ENCODE data around the gene TRPV6.

TRPV6 gene

DNA sequence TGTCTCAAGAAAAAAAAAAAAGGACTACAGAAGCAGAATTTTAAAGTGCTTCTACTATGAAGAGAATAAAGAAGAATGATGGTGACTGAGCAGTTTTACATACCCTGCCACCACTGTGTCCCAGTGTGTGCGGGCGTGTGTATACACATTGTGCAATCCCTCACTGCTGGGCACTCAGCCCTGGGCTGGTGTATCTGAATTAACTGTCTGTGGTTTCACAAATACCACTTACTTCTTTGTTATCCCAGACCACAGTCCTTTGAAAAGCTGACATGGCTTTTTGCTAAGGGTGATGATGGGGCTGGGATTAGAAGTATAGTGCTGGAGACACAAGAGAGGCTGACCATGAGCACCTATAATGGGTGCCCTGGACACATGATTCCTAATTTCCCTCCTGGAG, 21.1 kb upstream of the TRPV6 start:
- no peak for DNase-seq

DNA sequence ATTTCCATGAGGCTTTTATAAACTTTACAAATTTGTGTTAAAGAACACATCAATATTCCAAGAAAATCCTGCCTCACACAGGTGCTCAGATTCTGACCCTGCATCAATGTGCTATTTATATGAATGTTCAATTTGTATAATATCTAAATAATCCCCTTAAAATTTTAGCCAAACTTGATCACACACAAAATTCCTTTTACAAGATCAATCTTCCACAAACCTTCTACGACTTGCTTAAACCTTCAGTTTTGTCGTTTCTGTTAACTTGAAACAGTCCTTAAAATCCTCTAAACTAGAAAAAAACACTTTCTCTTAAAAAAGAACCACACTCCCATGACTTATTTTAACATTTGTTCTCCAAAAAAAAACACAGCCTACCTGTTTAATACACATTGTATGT, 20.2 kb upstream of the TRPV6 start:
- no peak for DNase-seq

DNA sequence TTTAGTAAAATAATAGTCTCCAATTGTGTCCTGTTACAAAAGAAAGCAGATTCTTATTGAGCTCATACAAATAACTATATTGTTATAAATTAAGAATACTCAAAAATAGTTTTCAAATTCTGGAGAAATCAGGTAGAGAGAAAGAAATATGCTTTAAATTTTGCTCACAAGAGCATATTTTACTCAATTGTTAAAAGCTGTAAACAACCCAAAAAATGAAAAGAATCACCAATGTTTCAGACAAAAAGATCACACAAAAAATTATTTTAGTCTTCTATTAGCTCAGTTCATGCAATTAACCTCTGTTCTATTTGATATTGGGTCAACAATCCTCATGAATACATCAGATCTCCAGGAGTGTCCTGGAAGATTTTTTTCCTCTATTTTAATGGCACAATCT, 18.6 kb upstream of the TRPV6 start:
- no peak for DNase-seq

DNA sequence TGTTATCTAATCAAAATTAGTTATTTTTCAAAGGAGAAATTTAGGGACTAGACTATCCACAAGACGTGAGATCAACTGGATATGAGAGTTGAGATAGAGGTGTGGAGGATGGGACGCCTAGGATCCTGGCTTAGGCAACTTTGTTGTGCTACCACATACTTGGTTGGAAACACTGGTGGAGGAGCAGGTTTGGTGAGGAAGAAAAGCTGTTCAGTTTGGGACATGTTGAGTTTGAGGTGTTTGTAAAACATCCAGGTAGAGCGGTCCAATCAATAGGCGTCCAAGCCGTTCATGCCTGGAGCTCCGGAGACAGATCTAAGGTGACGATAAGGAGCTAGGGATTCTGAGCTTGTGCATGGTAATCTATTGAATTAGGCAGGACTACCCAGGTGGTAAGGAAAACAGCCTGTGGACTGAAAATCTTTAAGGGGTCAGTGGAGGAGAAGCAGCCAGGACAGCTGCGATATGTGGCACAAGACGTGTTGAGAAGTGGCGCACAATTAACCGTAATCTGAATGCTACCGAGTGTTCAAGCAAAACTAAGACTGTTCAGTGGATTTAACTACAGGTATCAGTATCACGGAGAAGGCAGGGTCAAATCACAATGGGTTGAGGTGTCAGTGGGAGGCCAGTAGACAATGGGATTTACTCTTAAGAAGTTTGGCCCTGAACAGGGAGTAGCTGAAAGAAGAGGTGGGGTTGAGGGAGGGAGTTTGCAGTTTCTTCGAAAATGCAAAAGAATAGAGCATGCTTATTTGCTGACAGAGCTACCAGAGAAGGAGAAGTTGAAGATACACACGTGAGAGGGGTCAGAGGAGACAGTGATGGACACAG, 16.1 kb upstream of the TRPV6 start:
- no peak for DNase-seq

DNA sequence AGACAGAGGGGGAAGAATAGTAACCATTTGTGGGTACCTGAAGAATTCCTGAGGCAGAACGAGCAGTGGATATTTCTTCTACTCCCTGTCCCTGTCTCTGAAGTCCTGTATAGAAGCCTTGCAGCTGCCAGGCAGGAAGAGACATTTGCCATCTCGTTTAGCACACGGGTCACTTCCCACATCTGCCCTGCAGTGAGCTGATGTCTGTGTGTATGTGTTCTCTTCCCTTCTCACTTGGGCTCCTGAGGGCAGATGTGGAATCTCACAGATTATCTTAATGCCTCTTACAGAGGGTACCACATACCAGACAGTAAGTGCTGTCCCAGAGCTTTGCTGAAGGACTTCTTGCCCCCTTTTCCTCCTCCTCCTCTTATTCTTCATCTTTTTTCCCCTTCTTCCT, 14.1 kb upstream of the TRPV6 start:
- DNase-seq: no peak

DNA sequence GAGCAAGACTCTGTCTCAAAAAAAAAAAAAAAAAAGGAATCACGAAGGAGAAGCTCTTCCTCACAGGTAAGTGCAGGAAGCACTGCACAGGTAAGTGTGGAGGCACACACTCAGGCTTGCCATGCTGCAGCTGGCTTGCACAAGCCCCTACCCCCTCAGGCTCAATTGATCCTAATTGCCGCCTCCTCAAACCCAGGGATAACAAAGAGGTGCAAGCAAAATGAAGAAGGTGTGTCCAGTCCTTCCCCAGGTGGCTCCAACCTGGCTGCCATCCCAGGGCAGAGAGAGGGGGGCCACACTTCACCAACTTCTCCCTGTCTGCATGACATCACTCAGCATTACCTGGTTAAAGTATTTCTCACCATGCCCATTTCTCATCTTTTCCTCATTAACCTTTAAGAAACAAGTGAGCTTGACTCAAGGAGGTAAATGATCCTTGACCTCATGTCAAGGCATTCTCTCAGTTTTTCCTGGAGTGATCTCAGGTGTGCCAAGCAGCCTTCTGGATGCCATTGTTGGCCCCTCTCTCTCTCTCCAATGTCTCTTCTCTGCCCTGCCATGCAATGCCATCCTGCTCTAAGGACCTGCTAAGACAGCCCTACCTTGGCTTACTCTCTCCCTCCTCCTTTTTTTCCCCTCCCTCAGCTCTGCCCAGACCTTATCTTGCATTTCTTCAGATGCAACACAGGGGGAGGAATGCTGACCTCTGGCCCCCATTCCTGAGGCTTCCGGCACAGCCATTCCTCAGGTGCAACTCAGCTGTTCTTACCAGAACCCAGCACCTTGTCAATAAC, 13.0 kb upstream of the TRPV6 start:
- DNase-seq: no peak

DNA sequence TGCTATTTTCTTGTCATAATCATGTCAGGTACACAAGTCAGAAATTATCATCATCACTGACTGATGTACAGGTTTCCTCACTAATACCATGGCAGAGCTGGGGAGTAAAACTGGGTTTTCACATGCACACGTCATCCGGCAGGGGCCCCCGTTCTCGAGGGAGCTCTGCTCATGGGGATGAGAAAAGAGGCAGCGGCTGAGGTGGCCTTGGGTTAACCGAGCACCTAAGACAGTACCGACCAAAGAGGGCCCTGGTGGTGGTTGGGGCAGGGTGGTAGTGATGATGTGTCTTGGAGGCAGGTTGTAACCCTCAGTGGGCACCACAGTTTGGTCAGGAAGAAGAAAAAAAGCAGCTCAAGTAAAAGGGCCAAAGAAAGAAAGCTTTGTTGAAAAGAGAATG, 12.1 kb upstream of the TRPV6 start:
- no peak for DNase-seq

DNA sequence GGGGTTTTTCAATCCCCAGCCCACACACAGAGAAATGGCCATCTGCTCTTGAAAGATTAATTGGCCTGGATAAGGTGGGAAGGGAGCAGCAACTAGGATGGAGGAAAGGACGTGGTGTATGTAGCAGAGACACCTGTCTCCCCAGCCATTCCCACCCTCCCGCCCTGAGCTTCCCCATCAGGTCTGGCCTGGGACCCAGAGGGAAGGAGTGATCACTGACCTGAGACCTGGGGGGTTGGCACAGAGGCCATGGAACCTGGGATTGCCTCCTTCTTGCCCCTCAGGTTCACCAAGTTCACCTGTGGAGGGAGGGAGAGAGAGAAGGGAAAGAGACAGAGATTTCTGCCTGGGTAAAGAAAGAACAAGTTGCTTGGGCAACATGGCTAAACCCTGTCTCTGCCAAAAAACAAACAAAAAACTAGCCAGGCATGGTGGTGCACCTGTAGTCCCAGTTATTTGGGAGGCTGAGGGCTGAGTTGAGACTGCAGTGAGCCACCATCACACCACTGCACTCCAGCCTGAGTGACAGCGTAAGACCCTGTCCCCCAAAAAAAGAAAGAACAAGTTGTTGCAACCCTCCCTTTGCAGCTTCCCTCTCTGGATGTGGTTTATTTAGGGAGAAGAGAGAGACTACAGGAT, 11.3 kb upstream of the TRPV6 start:
- DNase-seq: no peak

DNA sequence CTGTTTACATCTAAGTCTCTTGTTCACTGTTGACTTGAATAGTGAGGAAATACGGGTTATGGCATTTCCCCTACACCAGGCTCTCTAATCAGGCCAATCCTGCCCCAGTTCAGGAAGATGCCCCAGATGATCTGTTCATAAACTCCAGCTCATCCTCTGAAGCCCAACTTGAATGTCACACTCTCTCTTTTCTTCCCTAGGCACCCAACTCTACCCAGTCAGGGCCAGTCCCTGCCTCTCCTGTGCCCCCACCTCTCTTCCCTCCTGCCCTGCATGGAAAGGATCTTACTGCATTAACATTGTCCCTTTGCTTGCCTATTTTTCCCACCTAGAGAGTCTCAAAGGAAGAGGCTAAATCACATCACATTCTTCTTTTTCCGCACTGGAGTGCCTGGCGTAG, 10.6 kb upstream of the TRPV6 start:
- DNase-seq: no peak

DNA sequence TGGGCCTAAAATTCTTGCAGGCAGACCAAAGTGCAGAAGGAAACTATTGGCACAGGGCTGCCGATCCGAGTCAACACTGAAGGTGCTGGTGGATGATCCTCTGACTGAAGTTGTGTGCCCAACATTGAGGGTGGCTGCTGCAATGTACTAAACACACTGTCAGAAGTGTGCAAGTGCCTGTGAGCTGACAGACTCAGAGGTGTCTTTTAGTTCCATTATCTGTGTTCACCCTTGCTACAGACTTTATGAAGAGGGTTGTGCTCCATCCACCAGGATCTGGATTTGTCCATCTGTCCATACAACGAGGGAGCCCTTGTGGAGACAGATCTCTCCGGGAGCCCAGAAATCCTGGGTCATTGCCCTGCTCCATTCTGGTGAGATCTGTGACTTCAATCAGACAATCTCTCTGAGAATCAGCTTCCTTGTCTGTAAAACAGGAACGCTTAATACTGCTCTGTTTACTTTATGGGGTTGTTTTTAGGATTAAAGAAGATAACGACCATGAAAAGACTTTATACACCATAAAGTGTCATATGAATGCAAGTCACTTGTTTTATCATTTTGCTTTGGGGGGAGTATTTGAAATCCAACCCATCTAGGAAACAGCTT, 9.5 kb upstream of the TRPV6 start:
- DNase-seq: no peak

DNA sequence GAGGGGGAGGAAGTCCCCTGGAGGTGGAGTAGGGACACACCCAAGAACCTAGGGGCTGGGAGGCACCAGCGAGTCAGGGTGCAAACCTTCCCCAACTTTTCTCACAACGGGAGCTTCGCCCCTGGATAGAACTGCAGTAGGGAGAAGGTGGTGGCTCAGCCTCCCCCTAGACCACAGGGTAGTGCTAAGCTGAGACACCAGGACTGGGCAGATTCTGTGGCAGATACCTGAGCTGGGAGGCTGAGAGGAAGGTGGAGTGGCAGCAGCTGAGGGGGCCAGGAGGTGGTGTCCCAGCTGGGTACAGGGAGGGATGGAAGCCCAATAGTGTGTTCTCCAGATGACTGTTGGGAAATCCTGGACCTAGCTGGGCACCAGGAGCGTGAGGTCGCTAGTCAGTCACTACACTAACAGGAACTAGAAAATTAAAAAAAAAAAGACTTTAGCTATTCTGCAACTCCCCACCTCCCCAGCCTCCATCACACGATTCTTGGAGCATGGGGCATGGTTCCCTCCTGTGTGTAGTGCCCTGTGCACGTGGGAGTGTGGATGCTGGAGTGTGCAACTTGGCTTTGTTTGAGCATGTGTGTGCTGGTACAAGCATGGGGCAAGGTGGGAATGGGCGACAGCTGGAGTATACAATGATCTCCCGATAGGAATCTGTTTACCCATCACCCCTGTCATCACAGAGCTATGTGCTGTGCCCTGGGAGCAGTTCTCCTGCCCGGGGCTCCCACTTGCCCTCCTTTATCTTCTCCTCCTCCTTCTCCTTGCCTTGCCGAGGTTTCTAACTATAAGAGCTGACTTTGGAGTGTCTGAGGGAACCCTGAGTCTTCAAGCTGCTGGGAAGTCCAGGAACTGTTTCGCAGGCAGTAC, 8.8 kb upstream of the TRPV6 start:
- DNase-seq: no peak

DNA sequence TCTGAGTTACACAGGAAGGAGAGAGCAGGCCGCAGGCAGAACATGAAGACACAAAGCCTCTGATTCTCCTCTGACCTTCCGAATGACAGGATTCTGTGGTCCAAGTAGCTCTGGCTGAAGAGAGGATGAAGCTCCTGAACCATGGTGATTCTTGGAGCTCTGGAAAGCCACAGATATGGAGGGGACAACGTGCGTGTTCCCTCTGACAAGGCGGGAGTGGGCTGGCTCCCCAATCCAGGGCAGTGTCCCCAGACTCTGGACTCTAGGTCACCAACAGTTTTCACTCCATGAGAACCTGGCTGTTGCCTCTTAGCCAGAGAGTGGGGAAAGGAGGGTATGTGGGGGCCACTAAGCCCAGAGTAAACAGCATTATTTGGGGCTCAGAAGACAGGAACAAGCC, 7.4 kb upstream of the TRPV6 start:
- no peak for DNase-seq

DNA sequence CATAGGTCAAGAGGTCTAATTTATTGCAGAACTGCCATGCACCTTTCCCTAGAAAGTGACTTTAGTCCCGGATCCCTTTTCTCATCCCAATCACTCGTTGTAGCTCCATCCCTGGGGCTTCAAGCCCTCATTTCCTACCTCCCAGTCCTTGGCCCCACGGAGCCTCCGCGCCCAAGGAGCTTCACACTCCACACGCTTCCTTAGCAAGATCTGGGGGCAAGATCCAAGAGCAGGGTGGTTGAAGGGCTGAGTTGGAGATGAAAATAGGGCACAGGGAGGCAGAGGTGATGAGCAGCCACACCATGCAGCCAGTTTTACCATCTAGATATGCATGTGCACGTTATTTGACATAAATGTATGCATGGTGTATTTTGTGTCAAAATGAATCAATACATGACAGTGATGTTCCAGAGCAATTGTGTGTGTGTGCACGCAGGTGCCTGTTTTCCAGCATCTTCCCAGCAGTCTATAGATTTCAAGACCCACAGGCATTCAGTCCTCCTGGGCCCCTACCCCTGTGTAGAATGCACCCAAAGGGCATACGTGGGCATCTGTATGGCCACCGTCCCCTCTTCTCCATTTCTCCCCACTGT, 6.0 kb upstream of the TRPV6 start:
- DNase-seq: no peak

DNA sequence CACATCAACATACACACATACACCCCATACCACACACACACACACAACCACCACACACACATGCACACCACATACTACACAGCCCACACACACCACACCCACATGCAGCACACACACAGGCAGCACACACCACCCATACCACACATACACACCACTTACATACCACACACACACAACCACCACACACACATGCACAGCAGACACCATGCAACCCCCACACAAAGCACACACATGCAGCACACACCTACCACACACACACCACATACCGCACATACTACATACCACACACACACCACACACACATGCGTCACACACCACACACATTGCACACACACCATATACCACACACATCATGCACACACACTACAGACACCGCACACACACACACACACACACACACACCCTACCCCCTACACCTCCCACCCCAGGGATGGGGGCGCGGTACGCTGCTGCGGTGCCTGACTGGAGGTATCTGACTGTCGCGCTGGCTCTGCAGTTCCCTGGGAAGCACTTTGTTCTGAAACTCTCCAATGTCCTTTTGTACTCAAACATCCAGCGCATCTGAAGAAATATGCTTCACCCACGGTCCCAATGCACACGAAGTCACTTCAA, 5.4 kb upstream of the TRPV6 start:
- DNase-seq: no peak

DNA sequence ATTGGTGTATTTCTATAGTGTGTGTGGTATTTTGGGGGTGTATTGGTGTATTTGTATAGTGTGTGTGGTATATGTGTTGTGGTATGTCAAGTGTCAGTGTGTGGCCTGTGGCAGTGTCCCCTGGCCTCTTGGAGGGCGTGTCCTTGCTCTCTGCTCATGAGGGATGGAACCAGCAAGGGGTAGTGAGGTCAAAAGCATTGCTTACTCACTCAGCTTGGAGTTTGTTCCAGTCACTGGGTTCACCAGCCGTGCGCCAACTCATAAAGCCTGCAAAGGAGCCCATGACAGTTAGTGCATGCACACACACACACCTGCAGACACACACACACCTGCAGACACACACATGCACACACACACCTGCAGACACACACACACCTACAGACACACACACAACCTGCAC, 4.3 kb upstream of the TRPV6 start:
- no peak for DNase-seq

DNA sequence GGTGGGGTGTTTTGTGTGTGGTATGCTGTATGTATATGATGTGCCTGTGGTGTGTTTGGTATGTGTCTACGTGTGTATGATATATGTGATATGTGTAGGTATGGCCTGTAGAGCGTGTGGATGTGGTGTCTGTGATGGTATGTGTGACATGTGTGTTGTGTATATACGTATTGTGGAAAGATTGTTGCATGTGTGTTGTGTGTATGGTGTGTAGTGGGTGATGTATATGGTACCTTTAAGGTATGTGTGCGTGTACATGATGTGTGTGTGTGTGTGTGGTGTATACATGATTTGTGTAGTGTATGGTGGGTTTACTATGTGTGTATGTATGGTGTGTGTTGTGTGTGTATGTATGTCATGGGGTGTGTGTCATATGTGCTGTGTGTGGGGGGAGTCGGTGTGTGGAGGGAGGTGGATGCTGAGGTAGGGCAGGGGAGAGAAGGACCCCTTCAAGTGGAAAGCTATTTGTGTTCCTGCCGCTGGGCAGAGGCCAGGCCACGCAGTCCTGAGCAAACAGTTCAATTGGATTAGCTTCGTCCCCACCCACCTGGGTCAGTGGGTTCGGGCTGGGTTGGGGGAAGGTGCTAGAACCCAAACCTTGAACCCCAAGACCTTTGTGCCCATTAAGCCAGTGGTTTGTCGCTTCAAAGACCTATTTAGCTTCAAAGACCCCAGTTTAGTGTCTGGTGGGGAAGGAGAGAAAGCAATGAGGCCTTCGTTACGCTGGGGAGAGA, 1.9 kb upstream of the TRPV6 start:
- no peak for DNase-seq

DNA sequence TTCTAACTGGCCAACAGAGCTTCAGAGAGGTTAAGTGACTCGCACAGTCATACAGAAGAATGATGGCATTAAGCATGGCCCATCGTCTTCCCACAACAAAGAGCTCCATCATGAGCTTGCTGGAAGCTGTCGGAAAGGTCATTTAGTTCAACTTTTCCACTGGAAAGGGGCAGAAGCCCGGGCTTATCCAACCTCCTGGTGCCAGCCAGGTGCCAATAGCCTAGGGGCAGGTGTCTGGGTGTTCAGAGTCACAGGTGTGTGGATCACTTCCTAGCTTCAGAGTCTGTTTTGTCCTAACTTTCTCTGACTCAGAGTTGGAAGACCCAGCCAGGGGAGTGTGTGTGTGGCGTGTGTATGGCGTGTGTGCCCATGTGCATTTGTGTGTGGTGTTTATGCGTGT, 1.3 kb upstream of the TRPV6 start:
- DNase-seq: no peak

DNA sequence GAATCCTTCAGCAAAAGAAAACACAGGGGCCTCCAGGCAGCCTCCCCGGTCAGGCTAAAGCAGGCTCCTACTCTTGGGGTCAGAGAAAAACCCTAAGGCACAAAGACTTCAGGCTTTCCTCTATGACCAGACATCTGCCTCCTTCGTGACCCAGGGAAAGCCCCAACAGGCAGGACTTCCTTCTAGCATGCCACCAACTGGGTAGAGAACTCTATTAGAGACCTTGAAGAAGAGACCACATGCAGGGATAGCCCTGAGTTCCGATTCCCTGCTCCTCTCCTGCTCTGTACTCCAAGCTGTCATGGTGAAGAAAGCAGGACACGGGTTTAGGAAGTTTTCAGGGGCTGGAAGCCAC, 1.3 kb downstream of the TRPV6 start:
- DNase-seq: no peak

DNA sequence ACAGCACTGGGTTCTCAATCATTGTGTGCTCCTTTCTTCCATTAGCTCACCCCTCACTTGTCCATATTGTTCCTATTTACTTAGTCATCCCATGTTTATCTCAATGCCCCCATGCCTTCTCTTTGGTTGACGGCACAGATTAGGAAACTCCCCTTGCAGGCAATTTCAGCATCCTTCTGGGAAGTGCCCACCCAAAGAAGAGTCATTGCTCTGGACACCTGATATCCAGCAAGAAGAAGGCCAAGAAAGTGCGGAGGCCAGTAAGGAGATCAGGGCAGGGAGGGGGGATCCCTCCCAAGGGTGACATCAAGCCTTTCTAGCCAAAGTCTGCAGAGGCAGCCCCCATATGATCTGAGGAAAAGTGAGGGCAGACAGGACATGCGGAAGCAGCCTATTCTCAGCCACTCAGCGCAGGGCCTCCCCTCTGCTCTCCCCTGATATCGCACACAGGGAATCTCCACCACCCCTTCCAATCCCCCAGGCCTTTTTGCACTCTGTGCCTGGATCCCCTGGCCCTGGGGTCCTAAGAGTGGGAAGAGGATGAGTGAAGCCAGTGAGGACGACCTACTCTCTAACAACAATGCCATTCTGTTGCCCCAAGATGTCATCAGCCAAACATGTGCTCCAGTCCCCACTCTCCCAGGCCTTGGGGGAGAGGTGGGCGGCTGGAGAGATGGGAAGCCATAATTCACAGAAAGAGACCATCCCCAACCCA, 1.8 kb downstream of the TRPV6 start:
- no peak for DNase-seq

DNA sequence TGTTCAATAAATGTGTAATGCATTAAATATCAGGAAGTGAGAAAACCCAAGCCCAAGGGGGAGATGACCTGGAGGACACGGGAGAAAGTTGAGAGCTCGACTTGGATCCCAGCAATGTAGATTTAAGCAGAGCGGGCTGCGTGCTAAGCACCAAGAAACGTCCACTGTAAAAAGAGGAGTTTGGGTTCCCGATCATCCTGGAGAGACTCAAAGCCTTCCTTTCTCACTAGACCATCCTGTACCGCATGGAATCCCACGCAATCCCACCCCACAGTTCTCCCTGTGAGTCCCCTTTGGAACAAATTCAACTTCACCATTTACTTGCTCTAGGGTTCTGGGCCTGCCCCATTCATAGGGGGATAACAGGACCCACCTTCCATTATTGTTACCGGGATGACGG, 2.4 kb downstream of the TRPV6 start:
- no peak for DNase-seq

DNA sequence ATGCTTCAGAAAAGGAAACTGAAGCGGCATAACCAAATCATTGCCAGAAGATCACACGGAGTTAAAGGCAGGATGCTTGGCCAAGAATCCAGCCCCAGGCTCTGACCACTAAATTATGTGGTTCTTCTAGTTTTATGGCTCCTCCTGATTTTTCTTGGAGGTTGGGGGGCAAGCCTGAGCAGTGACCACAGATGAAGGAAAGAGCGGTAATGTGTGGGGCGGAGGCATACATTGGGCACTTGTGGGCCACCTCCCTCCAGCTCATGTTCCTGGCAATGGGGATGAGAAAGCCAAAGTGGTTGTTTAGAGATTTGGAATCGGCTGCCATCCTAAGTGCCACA, 3.2 kb downstream of the TRPV6 start:
- no peak for DNase-seq
